GM03348 (cell line): ENCODE results near the gene GPR32.
"Not testable (repeated sequence)": the region's sequence is repeated elsewhere in the genome, so short reads cannot be mapped to it uniquely, and the experiment has no call there.

ENCODE experiments used
- DNase-seq: peaks from one replicate; pipeline ENCODE4 v3.0.0; 2012; ENCODE audit warnings: low spot score

Gene GPR32

DNA sequence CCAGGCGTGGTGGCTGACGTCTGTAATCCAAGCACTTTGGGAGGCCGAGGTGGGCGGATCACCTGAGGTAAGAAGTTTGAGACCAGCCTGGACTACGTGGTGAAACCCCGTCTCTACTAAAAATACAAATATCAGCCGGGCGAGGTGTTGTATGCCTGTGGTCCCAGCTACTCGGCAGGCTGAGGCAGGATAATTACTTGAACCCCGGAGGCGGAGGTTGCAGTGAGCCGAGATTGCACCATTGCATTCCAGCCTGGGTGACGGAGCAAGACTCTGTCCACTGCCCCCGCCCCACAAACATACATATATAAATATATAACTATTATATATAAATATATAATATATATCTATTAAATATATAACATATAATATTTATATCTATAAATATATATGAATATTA is 23.1 kb upstream of the GPR32 start:
- not testable (repeated sequence) for DNase-seq

DNA sequence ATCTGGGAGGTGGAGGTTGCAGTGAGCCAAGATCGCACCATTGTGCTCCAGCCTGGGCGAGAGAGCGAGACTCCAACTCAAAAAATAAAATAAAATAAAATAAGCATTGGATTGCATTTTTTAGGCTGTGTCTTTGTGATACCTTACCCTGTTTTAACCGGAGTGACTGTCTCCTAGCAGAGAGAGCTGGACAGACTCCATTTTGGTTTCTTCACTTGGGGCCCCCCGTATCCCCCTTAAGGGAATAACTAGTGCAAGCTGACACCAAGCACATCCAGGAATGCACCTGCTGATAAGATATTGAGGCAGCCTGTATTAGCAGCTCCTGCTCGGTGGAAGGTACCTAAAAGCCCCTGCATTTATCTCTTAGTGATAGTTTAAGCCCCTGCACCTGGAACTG is 20.8 kb upstream of the GPR32 start:
- no peak for DNase-seq

DNA sequence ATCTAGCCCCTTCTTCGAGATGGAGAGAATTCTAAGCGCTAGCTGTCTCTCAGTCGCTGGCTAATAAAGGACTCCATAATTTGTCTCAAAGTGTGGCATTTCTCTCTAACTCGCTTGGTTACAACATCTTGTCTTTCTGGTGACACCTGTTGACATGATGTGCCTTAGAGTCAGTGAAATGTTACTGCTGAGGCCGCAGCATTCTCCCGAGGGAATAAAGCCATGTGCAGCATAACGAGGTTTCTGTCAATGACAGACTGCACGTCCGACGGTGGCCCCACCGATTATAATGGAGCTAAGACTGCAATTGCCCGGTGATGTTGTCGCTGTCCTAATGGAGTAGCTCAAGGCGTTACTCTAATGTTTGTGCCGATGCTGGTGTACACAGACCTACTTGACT is 20.3 kb upstream of the GPR32 start:
- no peak for DNase-seq

DNA sequence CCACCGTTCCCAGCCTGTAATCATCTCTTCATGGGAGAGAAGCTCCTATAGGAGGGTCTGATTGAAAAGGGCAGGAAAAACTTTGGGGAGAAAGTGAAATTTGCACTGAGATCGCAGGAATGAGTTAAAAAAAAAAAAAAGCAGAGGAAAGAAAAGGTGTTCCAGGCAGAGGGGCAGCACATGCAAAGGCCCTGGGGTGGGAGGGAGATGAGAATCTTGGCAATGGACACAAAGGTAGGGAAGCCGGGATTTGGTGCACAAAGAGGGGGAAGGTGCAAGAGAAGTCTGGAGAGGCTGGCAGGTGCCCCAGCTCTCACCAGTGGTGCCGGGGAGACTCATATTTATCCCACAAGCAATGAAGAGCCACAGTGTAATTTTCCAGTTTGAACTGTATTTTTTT is 16.4 kb upstream of the GPR32 start:
- no peak for DNase-seq

DNA sequence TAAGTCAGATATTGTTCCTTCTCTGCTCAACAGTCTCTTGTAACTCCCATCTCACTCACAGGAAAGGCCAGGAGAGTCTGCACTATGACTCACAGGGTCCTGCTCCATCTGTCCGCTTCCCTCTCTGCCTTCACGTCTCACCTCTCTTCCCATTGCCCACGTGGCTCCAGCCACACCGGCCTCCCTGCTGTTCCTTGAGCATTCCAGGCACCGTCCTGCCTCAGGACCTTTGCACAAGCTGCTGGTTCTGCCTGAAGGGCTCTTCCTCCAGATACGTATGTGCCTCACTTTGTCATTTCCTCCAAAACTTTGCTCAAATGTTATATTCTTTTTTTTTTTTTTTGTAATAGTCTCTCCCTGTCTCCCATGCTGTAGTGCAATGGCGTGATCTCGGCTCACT is 14.0 kb upstream of the GPR32 start:
- DNase-seq, result not testable (repeated sequence)

DNA sequence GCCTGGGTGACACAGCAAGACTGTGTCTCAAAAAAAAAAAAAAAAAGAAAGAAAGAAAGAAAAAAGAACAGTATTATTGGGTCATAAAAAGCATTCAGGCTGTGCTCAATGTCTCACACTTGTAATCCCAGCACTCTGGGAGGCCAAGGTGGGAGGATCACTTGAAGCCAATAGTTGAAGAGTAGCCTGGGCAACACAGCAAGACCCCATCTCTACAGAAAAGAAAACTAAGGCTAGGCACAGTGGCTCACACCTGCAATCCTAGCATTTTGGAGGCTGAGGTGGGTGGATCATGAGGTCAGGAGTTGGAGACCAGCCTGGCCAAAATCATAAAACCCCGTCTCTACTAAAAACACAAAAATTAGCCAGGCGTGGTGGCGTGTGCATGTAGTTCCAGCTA is 12.6 kb upstream of the GPR32 start:
- not testable (repeated sequence) for DNase-seq

DNA sequence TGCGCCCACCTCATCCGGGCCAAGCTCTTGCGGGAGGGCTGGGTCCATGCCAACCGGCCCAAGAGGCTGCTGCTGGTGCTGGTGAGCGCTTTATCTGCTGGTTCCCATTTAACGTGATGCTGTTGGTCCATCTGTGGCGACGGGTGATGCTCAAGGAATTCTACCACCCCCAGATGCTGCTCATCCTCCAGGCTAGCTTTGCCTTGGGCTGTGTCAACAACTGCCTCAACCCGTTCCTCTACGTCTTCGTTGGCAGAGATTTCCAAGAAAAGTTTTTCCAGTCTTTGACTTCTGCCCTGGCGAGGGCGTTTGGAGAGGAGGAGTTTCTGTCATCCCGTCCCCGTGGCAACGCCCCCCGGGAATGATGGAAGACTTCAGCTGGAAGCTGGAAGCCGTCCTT is 11.2 kb upstream of the GPR32 start:
- not testable (repeated sequence) for DNase-seq

DNA sequence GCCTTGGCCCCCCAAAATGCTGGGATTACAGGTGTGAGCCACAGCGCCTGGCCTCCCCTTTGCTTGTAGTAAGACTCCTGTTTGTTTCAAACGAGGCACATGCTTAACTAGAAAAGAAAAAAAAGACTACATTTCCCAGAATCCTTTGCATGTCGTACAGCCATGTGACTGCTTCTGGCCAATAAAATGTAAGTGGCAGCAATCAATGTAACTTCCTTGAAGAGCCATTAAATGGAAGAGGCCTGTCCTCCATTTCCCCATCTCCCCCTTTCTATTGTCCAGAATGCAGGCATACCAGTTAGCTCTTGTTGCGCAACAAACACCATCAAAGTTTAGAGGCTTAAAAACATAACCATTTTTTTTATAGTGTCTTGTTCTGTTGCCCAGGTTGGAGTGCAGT is 10.4 kb upstream of the GPR32 start:
- no peak for DNase-seq

DNA sequence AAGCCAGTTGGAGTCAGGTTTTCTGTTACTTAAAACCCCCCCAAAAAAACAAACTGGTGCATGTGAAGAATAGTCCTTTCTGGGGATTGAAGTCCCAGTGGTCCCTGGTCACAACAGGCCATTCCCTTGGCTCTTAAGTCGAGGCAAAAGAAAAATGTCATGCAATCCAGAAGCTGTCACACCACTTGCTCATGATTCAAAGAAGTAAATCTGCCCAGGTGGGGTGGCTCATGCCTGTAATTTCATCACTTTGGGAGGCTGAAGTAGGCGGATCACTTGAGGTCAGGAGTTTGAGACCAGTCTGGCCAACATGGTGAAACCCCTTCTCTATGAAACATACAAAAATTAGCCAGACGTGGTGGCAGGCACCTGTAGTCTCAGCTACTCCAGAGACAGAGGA is 8.8 kb upstream of the GPR32 start:
- not testable (repeated sequence) for DNase-seq

DNA sequence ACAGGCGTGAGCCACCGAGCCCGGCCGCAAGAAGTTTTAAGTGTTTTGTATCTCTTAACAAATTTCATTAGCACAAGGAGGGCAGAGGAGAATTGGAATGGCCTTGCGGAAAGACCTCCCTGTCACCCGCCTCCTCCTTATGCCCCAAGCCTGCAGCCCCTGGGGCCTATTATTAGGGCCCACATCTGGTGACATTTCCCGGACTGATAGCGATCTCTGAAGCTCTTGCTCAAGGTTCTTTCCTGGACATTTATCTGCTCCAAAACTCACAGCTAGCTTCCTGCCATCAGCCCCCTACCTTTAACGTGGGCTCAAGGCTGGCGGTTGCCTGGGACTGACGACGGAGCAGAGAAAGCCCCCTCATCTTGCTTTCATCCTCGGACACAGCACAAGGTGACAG is 6.7 kb upstream of the GPR32 start:
- DNase-seq, result not testable (repeated sequence)

DNA sequence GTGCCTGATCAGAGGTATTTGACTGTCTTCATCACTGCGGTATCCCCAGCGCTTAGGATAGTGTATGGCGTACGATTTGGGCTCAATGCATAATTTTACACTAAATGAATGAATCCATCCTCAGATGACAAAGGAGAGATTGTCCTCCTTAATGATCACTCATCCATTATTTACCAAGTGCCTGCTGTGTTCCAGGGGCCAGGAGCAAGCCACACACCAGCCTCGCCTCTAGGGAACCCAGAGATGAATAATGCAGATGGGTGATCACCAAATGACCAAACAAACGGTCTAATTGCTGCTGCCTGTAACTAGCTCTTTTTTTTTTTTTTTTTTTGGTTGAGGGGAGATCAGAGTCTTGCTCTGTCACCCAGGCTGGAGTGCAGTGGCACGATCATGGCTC is 5.9 kb upstream of the GPR32 start:
- no peak for DNase-seq

DNA sequence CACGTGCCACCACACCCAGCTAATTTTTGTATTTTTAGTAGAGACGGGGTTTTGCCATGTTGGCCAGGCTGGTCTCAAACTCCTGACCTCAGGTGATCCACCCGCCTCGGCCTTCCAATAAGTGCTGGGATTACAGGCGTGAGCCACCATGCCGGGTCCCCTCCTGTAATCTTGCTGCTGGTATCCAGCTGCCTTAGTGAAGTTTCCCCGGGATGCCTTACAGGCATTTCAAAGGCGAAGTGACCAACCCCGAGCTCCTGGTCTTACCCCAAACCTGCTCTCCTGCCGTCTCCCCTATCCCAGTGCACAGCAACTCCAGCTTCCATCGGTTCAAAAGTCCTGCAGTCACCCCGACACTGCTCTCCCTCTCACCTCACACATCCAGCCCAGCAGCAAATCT is 3.5 kb upstream of the GPR32 start:
- DNase-seq, result not testable (repeated sequence)

DNA sequence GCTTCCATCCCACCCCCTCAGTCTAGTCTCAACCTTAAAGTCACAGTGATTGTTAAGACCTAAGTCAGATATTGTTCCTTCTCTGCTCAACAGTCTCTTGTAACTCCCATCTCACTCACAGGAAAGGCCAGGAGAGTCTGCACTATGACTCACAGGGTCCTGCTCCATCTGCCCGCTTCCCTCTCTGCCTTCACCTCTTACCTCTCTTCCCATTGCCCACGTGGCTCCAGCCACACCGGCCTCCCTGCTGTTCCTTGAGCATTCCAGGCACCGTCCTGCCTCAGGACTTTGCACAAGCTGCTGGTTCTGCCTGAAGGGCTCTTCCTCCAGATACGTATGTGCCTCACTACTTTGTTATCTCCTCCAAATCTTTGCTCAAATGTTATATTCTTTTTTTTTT is 3.0 kb upstream of the GPR32 start:
- DNase-seq, result not testable (repeated sequence)

DNA sequence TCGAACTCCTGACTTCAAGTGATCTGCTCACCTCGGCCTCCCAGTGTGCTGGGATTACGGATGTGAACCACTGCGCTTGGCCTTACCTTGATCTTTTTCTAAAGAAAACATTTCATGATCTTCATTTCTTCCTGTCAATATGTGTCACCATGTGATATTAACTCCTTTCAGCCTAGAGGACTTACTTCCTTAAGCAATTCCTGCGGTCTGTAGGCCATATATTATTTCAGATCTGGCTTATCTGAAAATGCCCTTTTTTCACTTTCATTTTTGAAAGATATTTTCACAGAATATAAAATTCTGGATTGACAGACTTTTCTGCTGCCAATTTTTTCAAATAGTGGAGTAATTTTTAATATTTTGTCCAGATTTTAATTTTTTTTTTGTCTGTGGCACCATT is 2.0 kb upstream of the GPR32 start:
- no peak for DNase-seq

DNA sequence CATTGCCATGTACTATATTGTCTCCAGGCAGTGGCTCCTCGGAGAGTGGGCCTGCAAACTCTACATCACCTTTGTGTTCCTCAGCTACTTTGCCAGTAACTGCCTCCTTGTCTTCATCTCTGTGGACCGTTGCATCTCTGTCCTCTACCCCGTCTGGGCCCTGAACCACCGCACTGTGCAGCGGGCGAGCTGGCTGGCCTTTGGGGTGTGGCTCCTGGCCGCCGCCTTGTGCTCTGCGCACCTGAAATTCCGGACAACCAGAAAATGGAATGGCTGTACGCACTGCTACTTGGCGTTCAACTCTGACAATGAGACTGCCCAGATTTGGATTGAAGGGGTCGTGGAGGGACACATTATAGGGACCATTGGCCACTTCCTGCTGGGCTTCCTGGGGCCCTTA is 624 bp downstream of the GPR32 start:
- no peak for DNase-seq

DNA sequence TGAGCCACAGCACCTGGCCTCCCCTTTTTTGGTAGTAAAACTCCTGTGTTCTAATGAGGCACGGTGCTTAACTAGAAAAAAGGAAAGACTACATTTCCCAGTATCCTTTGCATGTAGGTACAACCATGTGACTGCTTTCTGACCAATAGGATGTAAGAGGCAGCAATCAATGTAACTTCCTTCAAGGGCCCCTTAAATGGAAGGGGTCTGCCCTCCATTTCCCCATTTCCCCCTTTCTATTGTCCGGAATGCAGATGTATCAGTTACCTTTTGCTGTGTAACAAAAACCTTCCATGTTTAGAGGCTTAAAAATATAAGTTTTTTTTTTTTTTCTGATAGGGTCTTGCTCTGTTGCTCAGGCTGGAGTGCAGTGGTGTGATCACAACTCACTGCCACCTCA is 2.2 kb downstream of the GPR32 start:
- no peak for DNase-seq

DNA sequence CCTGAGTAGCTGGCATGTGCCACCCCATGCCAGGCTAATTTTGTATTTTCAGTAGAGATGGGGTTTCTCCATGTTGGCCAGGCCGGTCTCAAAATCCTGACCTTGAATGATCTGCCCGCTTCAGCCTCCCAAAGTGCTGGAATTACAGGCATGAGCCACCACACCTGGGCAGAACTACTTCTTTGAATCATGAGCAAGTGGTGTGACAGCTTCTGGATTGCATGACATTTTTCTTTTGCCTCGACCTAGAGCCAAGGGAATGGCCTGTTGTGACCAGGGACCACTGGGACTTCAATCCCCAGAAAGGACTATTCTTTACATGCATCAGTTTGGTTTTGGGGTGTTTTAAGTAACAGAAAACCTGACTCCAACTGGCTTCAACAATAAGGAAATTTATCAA is 2.6 kb downstream of the GPR32 start:
- DNase-seq, result not testable (repeated sequence)

DNA sequence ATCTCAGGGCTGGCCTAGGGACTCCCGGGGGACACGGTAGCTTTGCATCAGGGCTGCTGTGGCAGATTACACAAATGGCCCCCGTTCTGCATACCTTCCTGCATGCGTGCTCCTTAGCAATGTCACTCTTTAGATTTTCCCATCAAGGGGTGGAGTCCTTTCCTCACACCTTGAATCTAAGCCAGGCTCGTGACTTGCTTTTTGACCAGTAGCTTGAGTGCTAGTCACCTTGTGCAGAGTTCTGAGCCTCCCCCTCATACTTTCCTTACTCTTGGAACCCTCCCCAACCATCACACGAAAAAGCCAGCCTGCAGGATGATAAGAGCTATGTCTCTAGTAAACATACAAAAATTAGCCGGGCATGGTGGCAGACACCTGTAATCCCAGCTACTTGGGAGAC is 3.2 kb downstream of the GPR32 start:
- DNase-seq, result not testable (repeated sequence)

DNA sequence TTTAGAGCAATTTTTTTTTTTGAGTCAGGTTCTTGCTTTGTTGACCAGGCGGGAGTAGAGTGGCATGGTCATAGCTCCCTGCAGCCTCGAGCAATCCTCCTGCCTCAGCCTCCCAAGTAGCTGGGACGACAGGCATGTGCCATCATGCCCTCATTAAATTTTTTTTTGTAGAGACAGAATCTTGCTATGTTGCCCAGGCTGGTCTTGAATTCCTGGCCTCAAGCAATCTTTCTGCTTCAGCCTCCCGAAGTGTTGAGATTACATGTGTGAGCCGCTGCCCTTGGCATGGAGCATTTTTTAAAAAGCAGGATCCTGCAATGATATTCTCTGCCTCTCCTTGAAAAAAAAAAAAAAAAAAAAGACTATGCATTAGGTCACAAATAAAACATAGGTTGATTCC is 5.9 kb downstream of the GPR32 start:
- no peak for DNase-seq

DNA sequence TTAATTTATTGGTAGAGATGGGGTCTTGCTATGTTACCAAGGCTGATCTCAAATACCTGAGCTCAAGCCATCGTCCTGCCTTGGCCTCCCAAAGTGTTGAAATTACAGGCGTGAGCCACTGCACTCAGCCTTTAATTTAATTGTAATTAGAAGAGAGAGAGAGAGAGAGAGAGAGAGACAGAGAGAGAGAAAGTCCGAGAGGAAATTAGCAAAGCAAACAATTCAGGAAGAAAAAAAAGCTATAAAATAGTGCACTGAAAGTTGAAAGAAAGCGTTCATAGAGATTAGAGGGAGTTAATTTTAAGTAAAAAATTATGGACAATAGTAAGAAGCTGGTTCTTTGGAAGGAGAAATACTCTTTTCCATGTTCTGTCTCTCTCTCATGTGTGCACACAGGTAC is 7.0 kb downstream of the GPR32 start:
- DNase-seq, result no peak

DNA sequence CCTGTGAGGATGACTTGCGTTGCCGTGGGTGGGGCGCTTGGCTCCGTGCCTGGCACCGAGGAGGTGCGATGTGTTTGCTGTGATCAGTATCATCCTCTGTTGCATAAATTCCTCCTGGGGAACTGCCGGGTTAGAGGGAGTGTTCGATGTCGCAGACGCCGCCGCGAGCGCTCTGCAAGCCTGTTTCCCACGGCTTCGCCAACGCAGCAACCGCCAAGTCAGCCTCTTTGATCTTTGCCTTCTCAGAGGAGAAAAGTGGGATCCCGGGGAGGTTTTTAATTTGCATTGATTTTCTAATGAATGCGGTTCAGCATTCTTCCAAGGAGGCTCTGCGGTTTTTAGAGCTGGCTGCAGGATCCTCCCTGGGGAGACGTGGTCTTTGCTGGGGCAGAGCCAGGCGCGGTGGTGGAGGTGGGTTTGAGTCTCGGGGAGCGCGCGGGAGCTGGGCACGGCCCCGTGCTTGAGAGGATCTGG is 7.6 kb downstream of the GPR32 start:
- DNase-seq, result no peak

DNA sequence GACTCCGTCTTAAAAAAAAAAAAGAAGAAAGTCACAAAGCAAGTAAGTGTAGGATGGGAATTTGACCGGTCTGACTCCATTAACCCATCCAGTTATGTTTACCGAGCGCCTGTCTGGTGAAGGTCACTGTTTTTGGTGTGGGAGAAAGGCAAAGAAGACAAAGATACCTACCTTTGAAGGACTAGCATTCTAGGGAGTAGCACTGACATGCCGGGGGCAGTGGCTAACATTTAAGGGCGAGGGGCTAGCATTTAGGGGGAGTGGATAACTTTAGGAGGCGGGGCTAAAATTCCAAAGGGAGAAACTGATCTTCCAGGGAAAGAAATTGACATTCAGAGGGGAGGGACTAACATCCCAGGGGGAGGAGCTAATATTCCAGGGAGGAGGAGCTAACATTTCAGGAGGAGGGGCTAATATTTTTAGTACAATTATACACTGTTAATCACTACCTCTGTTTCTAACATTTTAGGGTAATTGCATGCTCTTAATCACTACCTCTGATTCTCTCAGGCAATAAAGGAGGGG is 8.7 kb downstream of the GPR32 start:
- no peak for DNase-seq

DNA sequence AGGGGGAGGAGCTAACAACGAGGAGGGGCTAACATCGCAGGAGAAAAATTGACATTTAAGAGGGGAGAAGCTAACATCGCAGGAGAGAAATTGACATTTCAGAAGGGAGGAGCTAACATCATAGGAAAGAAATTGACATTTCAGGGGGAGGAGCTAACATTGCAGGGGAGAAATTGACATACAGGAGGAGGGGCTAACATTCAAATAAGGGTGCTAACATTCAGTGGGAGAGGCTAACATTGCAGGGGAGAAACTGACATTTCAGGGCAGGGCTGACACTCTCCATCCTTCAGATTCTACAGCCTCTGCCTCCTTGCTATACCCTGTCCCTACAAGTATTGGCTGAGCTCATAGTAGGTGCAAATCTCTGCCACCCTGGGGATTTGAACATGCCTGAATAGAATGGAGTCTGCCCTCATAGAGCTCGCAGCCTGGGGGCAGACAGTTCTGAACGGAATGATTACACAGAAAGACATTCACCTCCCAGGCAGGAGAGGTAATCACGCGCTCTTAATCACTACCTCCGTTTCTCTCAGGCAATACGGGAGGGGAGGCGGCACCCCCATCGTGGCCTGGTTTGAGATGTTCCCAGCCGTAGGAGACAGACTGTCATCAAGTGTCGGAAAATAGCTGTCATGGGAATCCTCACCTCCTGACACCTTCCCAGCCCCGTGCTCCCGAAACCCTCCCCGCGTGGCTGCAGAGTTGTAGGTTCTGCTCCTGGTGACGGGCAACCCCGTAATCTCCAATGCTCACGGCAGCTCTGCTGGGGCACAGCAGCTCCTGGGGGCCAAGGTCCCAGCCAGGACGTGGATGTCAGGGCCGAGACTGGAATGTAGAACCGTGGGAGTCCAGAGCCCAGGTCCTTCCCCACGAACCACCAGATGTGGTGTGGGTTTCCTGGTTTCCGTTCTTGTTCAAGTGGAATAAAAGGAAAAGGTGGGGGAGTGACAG is 9.5 kb downstream of the GPR32 start:
- no peak for DNase-seq
